Right hindlimb (tissue), 1 donor: Measurements from ENCODE around the gene E2F4.

Experiments used
- DNase-seq: peaks from one replicate; pipeline ENCODE4 v3.0.0-alpha.2; 2018

Gene E2F4, protein sequence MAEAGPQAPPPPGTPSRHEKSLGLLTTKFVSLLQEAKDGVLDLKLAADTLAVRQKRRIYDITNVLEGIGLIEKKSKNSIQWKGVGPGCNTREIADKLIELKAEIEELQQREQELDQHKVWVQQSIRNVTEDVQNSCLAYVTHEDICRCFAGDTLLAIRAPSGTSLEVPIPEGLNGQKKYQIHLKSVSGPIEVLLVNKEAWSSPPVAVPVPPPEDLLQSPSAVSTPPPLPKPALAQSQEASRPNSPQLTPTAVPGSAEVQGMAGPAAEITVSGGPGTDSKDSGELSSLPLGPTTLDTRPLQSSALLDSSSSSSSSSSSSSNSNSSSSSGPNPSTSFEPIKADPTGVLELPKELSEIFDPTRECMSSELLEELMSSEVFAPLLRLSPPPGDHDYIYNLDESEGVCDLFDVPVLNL

DNA sequence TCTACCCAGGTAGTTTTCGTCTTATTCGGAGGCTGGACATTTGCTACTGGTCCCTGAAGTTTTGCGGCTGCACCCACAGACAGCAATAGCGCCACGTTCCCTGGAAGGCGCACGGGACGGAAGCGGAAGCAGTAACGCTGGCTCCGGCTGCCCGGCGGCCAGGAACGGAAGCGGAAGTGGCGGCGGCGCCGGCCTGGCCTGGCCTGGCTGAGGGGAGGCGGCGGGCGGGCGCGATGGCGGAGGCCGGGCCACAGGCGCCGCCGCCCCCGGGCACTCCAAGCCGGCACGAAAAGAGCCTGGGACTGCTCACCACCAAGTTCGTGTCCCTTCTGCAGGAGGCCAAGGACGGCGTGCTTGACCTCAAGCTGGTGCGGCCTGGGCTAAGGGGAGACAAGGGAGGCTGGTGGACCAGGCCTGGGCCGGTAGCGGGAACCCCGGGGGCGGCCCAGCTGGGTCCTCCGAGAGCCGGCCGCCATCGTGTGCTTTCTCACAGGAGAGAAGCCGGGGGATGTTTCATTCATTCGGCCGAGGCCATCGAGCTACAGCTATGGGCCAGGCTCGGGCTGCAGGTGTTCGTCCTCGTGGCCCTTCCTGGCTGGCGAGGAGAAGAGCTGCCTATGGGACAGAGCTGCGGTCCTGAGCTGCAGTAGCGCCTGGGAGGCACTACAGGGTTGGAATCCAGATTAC, at the start of gene E2F4:
Gene E2F4 (plus strand): TSS at position 161 of the 687 bp plus-strand sequence. CDS start 73 bp downstream, at position 234.
- peak; percentile 92 for DNase-seq

DNA sequence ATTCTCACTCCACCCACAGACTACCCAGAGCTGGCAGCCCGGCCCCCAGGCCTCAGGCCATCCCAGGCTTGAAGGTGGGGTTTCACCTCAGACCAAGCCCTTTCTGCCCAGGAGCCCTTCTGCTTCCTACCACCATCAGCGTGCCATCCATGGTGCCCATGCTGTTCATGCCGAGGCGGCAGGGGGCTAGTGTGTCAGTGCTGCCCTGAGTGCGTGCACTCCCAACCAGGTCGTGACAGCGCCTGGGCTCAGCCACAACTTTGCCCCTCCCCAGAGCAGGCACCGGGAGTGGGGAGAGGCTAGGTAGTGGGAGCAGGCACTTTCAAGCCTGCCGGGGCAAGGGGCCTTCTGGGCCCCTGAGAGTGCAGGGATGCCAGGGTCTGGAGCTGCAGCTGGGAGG, 49.6 kb upstream of the E2F4 start:
- no peak for DNase-seq

DNA sequence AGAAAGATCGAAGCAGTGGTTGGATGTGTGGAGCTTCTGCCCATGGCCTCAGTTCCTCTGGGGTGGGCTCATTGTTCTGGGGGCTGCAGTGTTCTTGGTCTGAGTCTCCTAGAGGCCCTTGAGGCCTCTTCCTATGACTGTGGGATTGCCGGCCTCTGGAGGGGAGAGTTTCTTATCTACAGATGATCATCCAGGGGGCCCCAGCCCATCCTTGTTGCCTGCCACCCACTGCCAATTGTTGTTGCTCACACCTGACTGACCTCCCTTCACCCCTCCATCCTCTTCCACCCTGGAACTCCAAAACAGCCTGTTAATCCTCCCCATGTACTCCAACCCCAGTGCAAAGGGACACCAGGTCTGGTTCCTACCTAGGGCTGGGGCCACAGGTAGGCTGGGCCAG, 47.0 kb upstream of the E2F4 start:
- DNase-seq: no peak

DNA sequence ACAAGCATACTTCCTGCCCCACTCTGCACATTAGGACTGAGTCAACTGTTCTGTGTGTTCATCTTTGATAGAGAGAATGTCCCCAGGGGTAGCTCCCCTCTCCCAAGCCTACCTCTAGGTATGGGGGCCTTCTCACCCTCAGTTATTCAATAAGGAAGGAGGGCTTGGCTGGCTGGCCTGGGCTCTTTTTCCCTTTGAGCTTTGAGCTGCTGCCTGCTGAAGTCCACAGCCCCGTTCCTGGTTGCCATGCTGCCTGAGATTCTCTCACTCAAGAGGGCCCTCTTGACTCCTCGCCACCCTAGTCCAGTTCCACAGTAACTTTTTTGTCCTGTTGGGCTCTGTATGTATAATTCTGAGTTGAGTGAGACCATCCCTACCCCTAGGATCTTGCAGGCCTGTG, 46.2 kb upstream of the E2F4 start:
- DNase-seq: no peak

DNA sequence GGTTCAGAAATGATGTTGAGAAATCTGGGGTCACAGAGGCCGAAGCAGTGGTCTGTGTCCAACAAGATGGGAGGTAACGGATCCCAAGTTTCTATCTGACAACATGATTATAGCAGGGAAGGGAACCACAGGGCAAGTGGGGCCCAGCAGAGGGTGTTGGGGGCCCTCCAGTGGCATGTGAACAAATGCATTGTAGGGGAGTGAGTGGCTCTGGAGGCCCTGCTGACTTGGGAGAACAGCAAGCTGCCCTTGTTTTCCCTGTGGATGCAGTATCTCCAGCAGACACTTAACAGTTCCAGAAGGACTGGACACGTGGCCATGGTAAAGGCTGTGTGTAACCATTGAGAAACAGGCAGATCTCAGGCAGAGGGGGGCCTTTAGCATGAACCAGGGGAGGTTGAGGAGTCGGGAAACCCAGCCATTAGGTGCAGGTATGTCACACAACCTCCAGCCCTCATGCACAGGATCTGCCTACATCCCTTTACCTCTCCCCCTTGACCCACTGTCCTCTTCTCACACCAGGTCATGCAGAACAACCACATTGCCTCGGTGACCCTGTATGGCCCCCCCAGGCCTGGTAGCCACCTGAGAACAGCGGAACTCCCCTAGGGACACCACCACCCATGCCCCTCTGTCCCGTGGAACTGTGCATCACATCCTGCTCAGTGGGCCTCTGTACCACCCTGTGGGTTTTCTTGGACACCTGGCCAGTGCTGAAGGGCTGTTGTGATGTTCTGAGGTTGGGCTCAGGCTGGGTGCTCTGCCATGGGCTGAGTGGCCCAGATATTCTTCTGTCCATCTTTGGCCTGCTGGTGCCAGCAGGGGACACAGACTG, 45.2 kb upstream of the E2F4 start:
- DNase-seq: no peak

DNA sequence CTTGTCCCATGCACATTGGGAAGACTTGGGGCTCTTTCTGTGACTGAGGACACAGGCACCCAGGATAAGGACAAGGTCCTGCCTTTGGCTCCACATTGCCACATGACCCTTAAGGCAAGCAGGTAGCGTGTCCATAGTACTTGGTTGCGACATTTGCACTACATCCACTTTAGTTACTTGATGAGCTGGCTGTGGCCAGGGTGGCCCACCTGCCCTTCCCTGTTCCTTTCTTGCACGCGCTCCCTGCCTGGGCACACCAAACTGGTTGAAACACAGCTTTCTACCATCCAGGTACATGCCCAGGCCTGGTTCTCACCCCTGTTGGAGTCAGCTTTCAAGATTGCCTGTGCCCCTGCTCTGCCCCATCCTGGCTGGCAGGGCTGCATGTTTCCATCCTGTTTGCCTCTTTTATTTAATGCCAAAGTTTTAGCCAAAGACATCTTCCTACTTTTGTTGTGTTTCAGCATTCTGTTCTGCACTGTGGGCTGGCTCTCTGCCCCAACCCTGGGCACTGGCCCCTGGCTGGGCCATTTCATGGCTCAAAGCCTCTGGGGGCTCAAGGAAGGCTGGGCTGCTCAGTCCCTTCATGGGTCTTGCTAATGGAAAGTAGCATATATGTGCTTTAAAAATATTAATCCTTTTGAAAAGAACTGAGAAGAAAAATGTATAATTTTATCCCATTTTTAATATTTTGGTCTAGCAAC, 44.4 kb upstream of the E2F4 start:
- DNase-seq: no peak

DNA sequence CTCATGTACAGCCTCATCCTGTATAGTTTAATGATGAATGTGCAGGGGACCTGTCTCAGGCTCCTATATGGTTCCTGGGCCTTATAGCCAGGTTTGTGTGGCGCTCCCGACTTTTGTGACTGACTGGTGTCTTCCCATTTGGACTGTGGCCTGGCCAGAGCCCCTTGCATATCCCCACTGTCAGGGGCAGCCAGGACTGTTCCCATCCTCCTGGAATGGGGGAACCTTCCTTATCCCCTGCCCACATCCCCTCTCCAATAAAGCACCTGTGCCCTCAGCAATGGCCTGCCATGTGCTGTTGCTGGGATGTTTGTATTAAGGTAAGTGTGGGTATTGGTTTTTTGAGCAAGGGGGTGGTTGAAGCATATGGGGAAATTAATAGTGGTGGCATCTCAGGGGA, 43.7 kb upstream of the E2F4 start:
- DNase-seq: no peak

DNA sequence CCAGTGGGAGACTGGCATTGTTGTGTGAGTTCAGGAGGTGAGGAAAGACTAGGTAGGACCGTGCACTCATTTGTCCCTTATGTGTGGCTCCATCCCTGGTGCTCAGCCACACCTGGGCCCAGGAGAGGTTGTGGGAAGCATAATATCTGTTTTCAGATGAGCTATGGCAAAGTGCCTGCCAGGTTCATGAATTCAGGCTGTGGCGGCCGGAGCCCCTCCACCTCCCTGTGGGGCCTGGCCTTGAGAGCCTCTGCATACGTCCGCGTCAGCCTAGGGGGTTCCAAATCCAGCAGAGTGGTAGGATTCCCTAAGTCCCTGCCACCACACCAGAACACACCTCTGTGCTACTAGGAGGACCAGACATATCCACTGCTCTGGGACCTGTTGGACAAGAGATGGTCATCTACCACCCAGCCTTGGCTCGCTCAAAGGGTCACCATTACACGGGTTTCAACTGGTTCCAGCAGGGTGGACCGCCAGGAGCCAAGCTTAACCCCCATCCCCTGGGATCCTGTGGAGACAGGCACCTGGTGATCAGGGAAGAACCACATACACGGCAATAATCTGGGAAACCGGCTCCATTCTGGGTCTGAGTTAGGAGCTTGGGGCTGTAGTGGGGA, 43.2 kb upstream of the E2F4 start:
- no peak for DNase-seq

DNA sequence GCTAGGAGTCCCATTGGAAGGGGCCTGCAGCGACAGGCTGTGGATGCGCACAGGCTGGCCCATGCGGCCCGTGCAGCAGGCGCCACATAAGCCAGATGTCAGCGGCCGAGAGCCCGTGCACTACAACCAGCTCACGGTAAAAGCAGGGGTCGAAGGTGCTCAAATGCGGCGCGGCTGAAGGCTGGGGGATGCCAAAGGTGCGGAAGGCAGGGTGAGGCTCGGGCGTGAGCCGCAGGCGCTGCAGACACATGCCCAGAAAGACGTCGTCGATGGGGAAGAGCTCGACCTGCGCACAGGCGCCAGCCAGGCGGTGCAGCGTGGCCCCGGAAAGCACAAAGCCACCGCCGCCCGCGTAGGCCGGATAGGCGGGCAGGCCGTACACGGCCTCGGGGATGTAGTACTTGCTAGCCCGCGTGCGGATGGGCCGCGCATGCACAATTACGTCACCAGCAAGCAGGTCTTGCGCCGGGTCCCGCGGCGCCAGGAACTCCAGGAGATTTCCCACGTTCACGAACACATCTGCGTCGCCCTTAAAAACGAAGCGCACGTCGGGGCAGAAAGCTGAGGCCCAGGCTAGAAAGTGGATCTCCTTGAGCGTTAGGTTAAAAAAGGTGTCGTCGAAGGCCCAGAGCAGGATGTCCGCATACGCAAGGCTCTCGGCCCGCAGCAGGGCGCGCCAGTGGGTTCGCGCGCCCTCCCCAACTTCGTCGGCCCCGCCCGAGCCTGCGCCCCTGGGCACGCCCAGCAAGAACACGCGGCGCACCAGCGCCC, 42.5 kb upstream of the E2F4 start:
- no peak for DNase-seq

DNA sequence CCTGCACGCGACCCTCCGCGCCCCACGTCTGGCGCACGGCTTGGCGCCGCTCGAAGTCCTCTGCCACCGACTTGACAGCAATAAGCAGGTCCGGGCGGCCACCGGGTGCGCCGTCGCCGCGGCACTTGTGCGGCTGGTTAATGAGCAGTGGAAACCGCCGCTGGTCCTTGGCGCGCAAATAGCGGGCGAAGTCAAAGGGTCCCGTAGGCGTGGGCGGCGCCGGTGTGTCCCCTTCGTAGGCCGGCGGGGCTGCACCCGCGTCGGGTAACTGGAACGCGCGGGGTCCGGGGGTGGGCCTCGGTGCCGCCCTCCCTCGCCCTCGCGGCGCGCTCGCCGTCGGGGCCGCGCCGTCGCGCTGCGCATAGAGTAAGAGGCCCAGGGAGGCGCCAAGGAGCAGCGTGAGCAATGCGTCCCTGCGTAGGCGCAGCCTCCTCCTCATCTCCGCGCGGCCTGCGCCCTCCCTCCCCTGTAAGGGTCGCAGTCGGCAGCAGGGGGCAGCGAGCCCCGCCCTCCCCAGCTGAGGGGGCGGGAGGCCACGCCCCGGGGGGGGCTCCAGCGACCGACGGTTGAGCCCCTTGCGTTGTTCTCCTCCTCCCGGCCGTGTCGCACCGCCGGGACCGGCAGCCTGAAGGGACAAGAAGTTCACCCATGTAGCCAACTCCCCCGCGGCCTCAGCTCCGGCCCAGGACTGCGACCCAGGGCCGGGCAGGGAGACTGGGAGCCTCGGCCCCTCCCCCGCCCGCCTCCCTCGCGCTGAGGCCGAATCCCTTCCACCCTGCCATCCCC, 41.7 kb upstream of the E2F4 start:
- peak; percentile 88 for DNase-seq

DNA sequence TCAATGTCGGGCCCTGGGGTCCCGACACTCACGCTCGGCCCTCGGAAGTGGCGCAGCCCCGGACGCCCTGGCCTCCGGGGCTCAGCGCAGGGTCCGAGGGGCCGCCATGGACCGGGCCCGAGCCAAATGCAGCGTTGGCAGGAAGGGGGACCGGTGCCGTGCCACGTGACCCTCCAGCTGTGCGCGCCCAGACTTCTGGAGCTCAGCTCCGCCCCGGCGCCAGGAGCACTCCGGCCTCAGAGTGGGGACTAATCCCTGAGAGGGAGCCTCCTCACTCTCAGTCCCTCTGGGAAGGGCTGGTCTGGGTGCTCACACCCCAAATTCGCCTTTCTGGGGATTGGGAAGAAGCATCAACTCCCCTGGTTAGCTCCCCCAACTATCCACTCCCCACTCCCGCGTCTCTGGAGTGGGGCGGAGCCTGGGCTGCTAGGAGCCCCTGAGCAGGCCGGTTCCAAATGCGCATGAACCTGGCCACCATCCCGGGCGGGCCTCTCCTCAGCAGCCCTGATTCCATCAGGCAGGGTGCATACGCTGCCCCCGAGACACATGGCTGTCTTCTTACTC, 41.0 kb upstream of the E2F4 start, which contains the start of gene B3GNT9:
Gene B3GNT9 (minus strand): TSS at position 166 of the 564 bp plus-strand sequence. CDS start 513 bp downstream, outside the sequence.
- DNase-seq: peak; percentile 92

DNA sequence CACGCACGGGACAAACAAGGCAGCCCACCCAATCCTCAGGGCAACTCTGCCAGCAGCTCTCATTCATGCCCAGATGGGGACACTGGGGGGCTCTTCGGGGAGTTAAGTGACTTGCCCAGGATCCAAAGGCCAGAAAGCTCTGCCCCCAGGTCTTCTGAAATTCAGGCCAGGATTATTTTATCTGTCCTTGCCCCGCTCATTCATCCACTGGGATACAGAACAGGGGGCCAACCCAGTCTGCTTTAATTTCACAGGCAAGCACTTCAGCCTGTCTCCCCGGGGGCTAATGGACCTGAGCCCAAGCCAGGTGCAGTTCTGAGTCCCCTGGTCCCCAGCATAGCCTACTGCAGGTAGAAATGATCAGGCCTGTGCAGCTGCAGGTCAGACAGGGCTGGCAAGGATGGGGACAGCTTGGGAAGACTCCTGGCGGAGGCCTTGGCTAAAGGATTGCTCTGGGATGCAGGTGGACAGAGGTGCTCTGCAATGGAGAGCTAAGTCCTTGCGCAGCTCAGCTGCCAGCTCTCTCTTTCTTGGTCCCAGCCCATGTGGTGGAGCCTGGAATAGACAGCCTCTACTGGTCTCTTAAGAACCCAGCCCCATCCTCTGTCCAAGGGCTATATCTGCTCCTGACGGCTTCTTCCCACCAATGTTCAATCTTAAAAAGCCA, 40.4 kb upstream of the E2F4 start:
- DNase-seq: no peak

DNA sequence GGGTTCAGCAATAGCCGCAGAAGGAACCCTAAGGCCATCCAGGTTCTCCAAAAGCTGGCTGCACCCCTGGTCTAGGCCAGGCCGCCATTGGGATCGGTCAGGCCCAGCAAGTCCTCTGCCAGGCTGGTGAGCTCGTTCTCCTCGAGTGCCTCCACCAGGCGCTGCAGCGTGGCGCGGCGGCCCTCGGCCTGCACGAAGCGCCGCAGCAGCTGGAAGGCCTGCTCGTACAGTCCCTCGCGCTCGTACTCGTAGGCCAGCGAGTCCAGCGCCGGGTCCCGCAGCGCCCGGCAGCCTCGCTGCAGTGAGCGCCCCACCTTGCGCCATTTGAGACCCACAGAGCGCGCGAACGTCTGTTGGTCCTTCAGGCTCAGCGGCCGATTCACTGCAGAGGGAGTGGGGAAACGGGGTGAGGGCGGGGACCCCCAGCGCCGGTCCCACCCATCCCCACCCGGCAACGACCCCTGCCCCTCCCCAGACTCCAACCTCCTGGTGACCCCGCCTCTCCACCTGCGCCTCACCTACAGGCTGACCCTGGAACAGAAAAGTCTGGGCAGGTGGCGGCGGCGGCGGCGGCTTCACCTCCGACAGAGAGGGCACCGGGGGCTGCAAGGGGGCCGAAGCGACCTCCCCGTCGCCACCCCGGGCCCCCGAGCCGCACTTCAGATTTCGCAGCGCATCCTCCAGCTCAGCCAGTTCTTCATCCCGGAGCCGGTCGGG, 37.2 kb upstream of the E2F4 start:
- no peak for DNase-seq

DNA sequence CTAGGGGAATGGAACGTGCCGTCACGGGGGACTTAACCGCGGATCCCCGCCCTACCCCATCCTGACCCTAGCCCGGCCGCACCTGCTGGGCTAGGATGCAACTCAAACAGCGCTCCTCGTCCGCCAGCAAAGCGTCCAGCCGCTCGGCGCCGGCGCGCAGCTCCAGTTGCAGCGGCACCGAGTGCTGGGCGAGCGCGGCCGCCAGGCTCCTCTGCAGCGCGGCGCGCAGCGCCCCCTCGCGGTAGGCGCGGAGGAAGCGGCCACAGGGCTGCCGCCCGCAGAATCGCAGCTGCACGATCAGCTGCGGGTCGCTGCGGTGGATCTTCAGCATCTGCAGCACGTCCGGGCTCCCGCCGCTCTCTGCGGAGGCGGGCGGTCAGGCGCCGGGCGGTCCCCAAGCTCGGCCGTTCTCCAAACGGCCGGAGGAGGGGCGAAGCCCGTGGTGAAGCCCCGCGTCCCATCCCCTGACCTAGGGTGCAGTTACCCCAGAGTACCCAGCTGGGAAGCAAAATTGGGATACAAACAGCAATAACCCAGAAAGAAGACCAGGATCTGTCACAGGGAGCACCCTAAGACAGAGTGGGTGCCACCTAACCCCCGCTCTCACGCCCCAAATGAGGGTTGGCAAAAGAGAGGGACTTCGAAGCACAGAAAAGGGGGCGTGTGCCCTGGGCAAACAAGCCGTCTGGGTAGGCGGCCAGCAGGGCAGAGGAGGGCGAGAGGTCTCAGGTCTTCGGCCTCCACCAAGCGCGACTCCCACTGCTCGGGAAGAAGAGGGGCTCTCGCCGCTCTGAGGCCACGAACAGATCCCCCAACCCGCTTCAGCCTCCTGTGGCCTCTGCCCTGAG, 36.4 kb upstream of the E2F4 start:
- peak; percentile 80 for DNase-seq

DNA sequence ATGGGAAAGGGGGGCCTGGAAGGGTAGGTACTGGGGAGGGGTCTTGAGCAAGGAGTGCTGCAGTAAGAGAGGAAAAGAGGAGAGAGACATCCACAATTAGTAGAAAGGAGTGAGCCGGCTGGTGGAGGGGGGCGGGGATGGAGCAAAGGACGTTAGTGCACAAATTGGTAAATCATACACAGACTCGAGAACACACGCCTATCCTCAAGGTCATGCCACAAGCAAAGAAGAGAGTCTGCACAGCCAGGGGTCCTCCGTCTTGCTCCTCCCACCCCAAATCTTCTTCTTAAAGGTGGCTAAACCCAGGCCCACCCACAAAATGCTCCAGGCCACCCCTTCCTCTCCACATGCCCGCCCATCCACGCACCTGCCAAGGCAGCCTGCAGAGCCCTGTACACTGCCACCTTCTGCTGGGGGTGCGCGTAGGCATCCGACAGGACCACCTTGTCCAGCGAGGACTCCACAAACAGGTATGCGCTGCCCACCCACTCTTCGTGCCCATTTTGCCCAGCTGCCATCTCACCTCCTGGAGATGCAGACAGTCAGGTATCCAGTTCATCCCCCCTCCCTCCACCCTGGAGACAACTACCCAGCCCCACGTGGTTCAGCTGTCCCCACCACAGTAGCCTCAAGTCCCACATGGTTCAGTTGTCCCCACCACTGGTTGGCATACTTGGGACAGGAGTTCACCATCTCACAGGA, 35.7 kb upstream of the E2F4 start:
- no peak for DNase-seq

DNA sequence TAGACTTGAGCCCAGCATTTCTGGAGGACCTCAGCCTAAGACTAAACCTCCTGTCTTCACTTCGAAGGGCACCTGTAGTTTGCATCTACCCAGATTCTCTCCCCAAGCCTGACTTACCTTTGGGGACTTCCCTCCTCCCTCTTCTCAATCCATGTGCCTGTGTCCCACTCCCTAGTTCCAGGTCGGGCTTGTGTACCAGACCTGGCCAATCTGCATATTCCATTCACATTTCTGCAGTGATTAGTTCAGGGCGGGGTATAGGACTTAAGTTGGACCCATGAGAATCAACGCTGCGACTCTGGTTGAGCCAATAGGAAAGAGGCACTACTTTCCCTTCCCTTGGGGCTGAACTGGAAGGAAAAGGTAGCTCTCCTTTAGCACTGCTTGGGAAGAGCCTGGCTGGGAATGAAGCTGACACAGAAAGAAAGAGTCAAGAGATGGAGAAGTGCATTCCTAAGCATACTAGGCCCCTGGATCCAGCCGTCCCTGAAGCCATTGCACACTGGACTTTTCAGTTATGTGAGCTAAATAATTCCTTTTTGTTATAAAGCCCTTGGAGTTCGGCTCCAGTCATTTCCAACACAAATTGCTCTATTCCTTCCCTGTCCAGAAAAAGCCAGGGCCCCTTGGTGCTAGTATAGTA, 34.7 kb upstream of the E2F4 start:
- DNase-seq: no peak
